Osteoblast (primary cell): ENCODE data around the gene TMEM184C. TPM values are rescaled to one million over a fixed set of nuclear protein-coding genes. Genes with fewer than 3 reads are reported as not detected.

Experiments
- DNase-seq: peaks from one replicate; pipeline ENCODE4 v3.0.0; 2011; ENCODE audit warnings: low spot score, mixed read lengths; ENCODE audit not compliant: insufficient read length; ENCODE audit errors: missing footprints
- H2AFZ ChIP-seq: 2 replicates; pipeline ENCODE4 v1.6.0; 2011; ENCODE audit warnings: mild to moderate bottlenecking, low read length
- H3K27ac ChIP-seq: 2 replicates; pipeline ENCODE4 v1.5.1; 2011; ENCODE audit warnings: mild to moderate bottlenecking, low read depth, low read length, moderate library complexity
- H3K27me3 ChIP-seq: 2 replicates; pipeline ENCODE4 v1.6.0; 2012; ENCODE audit warnings: mild to moderate bottlenecking, control low read depth, inconsistent platforms, low read length, moderate library complexity; ENCODE audit not compliant: insufficient read depth
- H3K36me3 ChIP-seq: 2 replicates; pipeline ENCODE4 v1.5.1; 2011; ENCODE audit warnings: mild to moderate bottlenecking, low read length, control low read depth, moderate library complexity; ENCODE audit not compliant: insufficient read depth
- H3K4me1 ChIP-seq: 2 replicates; pipeline ENCODE4 v1.5.1; 2011; ENCODE audit warnings: mild to moderate bottlenecking, low read length, control low read depth, moderate library complexity; ENCODE audit not compliant: insufficient read depth
- H3K4me2 ChIP-seq: 2 replicates; pipeline ENCODE4 v1.6.0; 2011; ENCODE audit warnings: mild to moderate bottlenecking, low read length; ENCODE audit not compliant: insufficient read depth
- H3K4me3 ChIP-seq: fragments of 200-600 bp; sonication (generic); 3 replicates; pipeline ENCODE4 v1.5.1; 2012; ENCODE audit warnings: mild to moderate bottlenecking, low read length, inconsistent platforms; ENCODE audit not compliant: insufficient read depth
- H3K79me2 ChIP-seq: 2 replicates; pipeline ENCODE4 v1.6.0; 2012; ENCODE audit warnings: mild to moderate bottlenecking, low read length, control low read depth, inconsistent platforms; ENCODE audit not compliant: insufficient read depth
- H3K9me3 ChIP-seq: 2 replicates; pipeline ENCODE4 v1.5.1; 2011; ENCODE audit warnings: low read depth, low read length, control low read depth
- H4K20me1 ChIP-seq: 2 replicates; pipeline ENCODE4 v1.6.0; 2012; ENCODE audit warnings: mild to moderate bottlenecking, low read length, control low read depth; ENCODE audit not compliant: insufficient read depth
- CTCF ChIP-seq: IDR thresholded peaks from 2 replicates; pipeline ENCODE4 v1.5.1; 2011; ENCODE audit warnings: mild to moderate bottlenecking, low read depth, low read length, moderate library complexity; ENCODE audit errors: extremely low read depth
- total RNA-seq: library from RNA; depleted of rRNA; stranded (reverse); fragments of >200 nt; gene quantifications from 2 replicates; pipeline ENCODE4 v1.2.3, GENCODE V29; 2012

Gene TMEM184C
- total RNA-seq, 1 donor = 43.4 TPM

- no peak for TF ChIP-seq CTCF
Observed at GRCh38 chr4:147674496-147674895, 57.3 kb downstream of the TMEM184C start.

GRCh38 chr4:147678106-147678505 is 60.9 kb downstream of the TMEM184C start:
- H3K27me3 ChIP-seq = no peaks in the 10 kb centered on the region
- H3K9me3 ChIP-seq = no peaks in the 10 kb centered on the region
- peaks cover 36% of the 10 kb centered on the region for H3K79me2 ChIP-seq
- no peak overlapping the region for H3K4me2 ChIP-seq
- H3K27ac ChIP-seq = no peak overlapping the region
- TF ChIP-seq CTCF = no peak
- H3K4me3 ChIP-seq = no peak overlapping the region
- H3K36me3 ChIP-seq = peaks cover 7% of the 10 kb centered on the region
- no peaks in the 10 kb centered on the region for H4K20me1 ChIP-seq
- H2AFZ ChIP-seq = no peak overlapping the region
- H3K4me1 ChIP-seq = peaks cover 4% of the 10 kb centered on the region
- DNase-seq = peak; percentile 5

More at GRCh38 chr4:147674496-147674895, 57.3 kb downstream of the TMEM184C start:
- Histone ChIP-seq H3K27ac (no peak overlapping the region), H3K27me3 (no peaks in the 10 kb centered on the region), H2AFZ (no peak overlapping the region), H3K36me3 (peaks cover 10% of the 10 kb centered on the region), H3K4me2 (no peak overlapping the region), H3K4me1 (no peaks in the 10 kb centered on the region), H3K79me2 (peaks cover 14% of the 10 kb centered on the region), H3K4me3 (no peak overlapping the region), H3K9me3 (no peaks in the 10 kb centered on the region), H4K20me1 (no peaks in the 10 kb centered on the region)
- no peak for DNase-seq

- Histone ChIP-seq H4K20me1 (no peaks in the 10 kb centered on the region), H2AFZ (no peak overlapping the region), H3K9me3 (no peaks in the 10 kb centered on the region), H3K4me3 (no peak overlapping the region), H3K4me2 (no peak overlapping the region), H3K36me3 (peaks cover 7% of the 10 kb centered on the region), H3K27me3 (no peaks in the 10 kb centered on the region), H3K27ac (no peak overlapping the region), H3K4me1 (peaks cover 4% of the 10 kb centered on the region), H3K79me2 (peaks cover 43% of the 10 kb centered on the region)
- no peak for DNase-seq
- TF ChIP-seq CTCF = no peak
Observed at GRCh38 chr4:147678796-147679549, 61.8 kb downstream of the TMEM184C start.

- Histone ChIP-seq H3K27me3 (no peaks in the 10 kb centered on the region), H3K36me3 (peaks cover 7% of the 10 kb centered on the region), H3K4me3 (peak overlapping the region; percentile 99), H3K4me2 (peak overlapping the region; percentile 99), H3K79me2 (peaks cover 43% of the 10 kb centered on the region), H4K20me1 (no peaks in the 10 kb centered on the region), H3K9me3 (no peaks in the 10 kb centered on the region), H3K27ac (peak overlapping the region; percentile 95), H3K4me1 (peaks cover 10% of the 10 kb centered on the region), H2AFZ (peak overlapping the region; percentile 99)
- no peak for TF ChIP-seq CTCF
- DNase-seq = no peak
Observed at GRCh38 chr4:147682755-147683154, 65.6 kb downstream of the TMEM184C start.
